LHCN-M2 (cell line): ENCODE measurements around the gene MAJIN. TPM values are rescaled to one million over a fixed set of nuclear protein-coding genes. Genes with fewer than 3 reads are reported as not detected.
"Not testable (repeated sequence)": the region's sequence is repeated elsewhere in the genome, so short reads cannot be mapped to it uniquely, and the experiment has no call there.

Experiments
- DNase-seq: peaks from one replicate; pipeline ENCODE4 v3.0.0-alpha.2; 2012; ENCODE audit warnings: low read depth
- polyA plus RNA-seq: library from polyadenylated mRNA; unstranded; fragments of >200 nt; gene quantifications from one replicate; pipeline ENCODE4 v1.2.1, GENCODE V29; 2012; ENCODE audit warnings: missing spikeins
- total RNA-seq: library from RNA; depleted of rRNA; stranded (reverse); fragments of >200 nt; gene quantifications from 2 replicates; pipeline ENCODE4 v1.2.3, GENCODE V29; 2014; rRNA removed

MAJIN gene
- not detected in 2 replicates for total RNA-seq
- polyA plus RNA-seq: not detected

- DNase-seq: no peak
Observed at GRCh38 chr11:64971421-64972233, at the start of gene MAJIN. Gene MAJIN (minus strand): TSS chr11:64972108. CDS start chr11:64959405, 12,703 bp downstream.

- DNase-seq: no peak
Observed at GRCh38 chr11:65021509-65021908, 49.6 kb upstream of the MAJIN start.

GRCh38 chr11:65021003-65021402 lies 49.1 kb upstream of the MAJIN start:
- no peak for DNase-seq

- DNase-seq: no peak
Observed at GRCh38 chr11:65019824-65020223, 47.9 kb upstream of the MAJIN start.

GRCh38 chr11:65017937-65018336 lies 46.0 kb upstream of the MAJIN start:
- no peak for DNase-seq

- no peak for DNase-seq
Observed at GRCh38 chr11:65016705-65017104, 44.8 kb upstream of the MAJIN start.

- DNase-seq: no peak
Observed at GRCh38 chr11:65014726-65015227, 42.9 kb upstream of the MAJIN start.

GRCh38 chr11:65013888-65014725 lies 42.2 kb upstream of the MAJIN start, which contains the start of gene ARL2:
Gene ARL2 (plus strand): TSS chr11:65014160. CDS start chr11:65014208, 48 bp downstream.
- peak; percentile 88 for DNase-seq

- peak; percentile 83 for DNase-seq
Observed at GRCh38 chr11:65013130-65013887, 41.4 kb upstream of the MAJIN start.

GRCh38 chr11:65008873-65009272 lies 37.0 kb upstream of the MAJIN start:
- DNase-seq: no peak

- peak; percentile 9 for DNase-seq
Observed at GRCh38 chr11:65008016-65008415, 36.1 kb upstream of the MAJIN start.

- DNase-seq: not testable (repeated sequence)
Observed at GRCh38 chr11:65003968-65004367, 32.1 kb upstream of the MAJIN start.

- DNase-seq: peak; percentile 22
Observed at GRCh38 chr11:65003282-65003681, 31.4 kb upstream of the MAJIN start.

GRCh38 chr11:65002706-65003105 lies 30.8 kb upstream of the MAJIN start:
- no peak for DNase-seq

GRCh38 chr11:64999478-64999877 lies 27.6 kb upstream of the MAJIN start:
- no peak for DNase-seq

- DNase-seq: no peak
Observed at GRCh38 chr11:64998690-64999431, 27.0 kb upstream of the MAJIN start.

GRCh38 chr11:64998141-64998540 lies 26.2 kb upstream of the MAJIN start:
- no peak for DNase-seq

- peak; percentile 83 for DNase-seq
Observed at GRCh38 chr11:64996710-64997380, 24.9 kb upstream of the MAJIN start, which contains the start of gene BATF2. Gene BATF2 (minus strand): TSS chr11:64996971. CDS start chr11:64996914, 57 bp downstream.

- no peak for DNase-seq
Observed at GRCh38 chr11:64996327-64996709, 24.4 kb upstream of the MAJIN start.

GRCh38 chr11:64994318-64994717 lies 22.4 kb upstream of the MAJIN start:
- no peak for DNase-seq
